ENCODE measurements around the gene MLN.

The MLN gene

GRCh38 chr6:33751771-33752645 is 51.8 kb downstream of the MLN start:
- DNase-seq: no peak

GRCh38 chr6:33750244-33750991 is 53.4 kb downstream of the MLN start:
- DNase-seq: no peak

DNA sequence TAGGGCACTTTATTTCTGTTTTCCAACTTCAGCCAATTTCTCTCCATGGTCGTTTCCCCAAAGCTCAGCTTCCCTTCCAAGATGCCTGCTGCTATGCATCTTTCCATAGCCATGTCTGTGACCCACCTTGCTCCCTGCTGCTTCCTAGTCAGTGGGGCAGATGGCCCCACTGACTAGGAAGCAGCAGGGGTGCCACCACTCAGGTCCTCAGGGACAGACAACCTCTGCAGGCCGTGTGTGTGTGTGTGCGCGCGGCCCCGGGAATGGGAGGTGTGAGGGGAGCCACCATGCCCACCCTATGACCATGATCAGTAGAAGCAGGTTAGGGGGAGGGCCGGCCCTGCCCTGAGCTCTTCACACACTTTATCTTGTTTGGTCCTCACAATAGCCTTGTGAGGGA is 54.4 kb downstream of the MLN start:
- no peak for DNase-seq

- DNase-seq: no peak
Measured at GRCh38 chr6:33748841-33749240, 55.0 kb downstream of the MLN start.

DNA sequence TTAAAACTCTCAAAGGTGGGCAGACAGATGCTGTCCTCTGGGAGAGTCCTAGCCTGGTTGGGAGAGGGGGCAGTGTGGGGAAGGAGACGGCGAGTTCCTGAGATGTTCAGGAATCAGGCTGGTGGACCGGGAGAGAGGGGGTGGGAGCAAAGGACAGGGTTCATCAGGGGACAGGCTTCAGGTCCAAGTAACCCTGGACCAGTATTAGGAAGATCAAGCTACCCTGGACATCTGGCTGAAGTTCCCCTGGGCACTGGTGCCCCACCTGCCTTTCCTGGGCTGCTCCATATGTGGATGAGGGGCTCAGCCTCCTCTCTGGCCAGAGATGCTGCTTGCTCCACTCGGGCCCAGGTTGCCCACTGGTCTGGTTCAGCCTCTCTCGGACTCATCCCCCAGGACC is 56.0 kb downstream of the MLN start:
- DNase-seq: no peak

- no peak for DNase-seq
Measured at GRCh38 chr6:33746651-33747100, 57.1 kb downstream of the MLN start, which contains the start of gene IP6K3. Gene IP6K3 (minus strand): TSS chr6:33746905. CDS start chr6:33735476, 11,429 bp downstream.

DNA sequence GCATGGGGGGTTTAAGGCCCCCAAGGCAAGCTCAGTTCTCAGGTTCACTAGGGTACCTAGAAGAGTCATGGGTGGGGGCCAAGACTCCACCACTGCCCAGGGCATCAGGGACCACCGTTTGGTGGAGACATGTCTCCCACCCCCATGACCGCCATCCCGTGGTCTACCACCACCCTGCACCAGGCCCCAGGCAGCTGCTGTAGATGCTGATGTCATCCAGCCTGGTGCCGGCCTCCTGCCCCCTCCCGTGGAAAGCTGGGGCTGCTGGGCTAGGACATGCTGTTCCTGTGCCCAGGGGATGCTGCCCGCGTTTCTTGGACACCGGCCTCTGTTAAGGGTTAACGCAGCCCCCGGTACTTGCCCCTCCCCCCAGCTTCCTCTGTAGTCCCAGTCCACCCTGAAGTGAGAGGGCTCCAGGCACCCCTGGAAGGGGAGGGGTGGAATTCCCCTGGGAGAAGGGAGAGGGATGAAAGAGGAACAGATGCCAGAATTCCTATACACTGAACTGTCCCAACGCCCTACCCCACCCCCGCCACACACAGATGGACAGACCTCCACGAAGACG is 57.7 kb downstream of the MLN start:
- DNase-seq: no peak

DNA sequence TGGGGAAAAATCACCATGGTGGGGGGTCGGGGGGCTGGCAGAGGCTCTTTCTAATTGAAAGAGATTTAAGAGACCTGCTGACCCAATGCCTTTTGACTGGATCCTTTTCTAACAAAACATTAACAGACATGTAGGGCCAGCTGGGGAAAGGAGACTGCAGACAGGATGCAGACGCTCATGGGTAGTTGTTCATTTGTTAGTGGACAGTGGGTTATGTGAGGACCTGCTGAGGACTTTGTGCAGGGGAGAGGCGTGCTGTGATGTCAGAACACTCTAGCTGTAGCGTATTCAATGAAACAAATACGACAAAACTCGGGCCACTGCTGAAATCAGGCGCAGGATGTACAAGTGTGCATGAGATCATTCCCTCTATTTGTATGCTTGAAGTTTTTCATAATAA is 58.3 kb downstream of the MLN start:
- DNase-seq: no peak

DNA sequence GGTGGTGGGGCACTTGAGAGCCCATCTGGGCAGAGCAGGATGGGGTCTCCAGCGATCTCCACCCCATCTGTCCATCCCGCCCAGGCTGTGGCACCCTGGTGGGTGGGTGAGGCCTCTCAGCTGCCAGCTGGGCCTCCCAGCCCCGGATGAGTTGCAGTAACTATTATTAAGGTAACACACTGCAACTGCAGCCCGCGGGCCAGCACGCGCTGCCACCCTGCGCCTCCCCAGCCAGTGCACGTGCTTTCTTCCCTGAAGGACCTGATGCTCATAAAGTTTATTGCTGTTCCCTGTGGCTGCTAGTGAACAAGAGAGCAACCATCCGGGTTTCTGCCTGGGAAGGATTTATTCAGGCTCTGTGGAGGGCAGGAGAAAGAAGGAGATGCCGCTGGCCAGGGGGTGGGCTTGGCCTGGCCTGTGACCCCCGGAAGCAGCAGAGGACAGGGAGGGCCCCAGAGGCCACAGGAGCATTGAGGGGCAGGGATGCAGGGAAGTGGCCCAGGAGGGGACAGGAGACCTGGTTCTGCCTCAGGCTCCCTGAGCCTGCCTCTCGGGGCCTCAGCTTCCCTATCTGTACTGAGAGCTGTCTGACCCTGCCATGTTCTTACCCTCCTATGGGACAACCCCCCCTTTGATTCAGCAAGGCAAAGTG is 58.8 kb downstream of the MLN start:
- no peak for DNase-seq

All from activated CD4-positive, alpha-beta T cell treated with anti-CD3 and anti-CD28 coated beads, Interleukin-2, amount 50 U/mL, for 1 hour (primary cell).